ENCODE data around the gene DMBX1. TPM values are rescaled to one million over a fixed set of nuclear protein-coding genes. Genes with fewer than 3 reads are reported as not detected.
A peak's percentile ranks its signal among the peaks of the same experiment; 100 is the strongest.

DMBX1 gene
- total RNA-seq, 6 donors from 2014 or later: not detected

- ATAC-seq (ENCODE audit: low FRiP score in 2 of 2): no peak
- no peaks in the 10 kb centered on the region for H3K27me3 ChIP-seq
Observed at GRCh38 chr1:46515576-46515975, 25.9 kb downstream of the DMBX1 start.

DNA sequence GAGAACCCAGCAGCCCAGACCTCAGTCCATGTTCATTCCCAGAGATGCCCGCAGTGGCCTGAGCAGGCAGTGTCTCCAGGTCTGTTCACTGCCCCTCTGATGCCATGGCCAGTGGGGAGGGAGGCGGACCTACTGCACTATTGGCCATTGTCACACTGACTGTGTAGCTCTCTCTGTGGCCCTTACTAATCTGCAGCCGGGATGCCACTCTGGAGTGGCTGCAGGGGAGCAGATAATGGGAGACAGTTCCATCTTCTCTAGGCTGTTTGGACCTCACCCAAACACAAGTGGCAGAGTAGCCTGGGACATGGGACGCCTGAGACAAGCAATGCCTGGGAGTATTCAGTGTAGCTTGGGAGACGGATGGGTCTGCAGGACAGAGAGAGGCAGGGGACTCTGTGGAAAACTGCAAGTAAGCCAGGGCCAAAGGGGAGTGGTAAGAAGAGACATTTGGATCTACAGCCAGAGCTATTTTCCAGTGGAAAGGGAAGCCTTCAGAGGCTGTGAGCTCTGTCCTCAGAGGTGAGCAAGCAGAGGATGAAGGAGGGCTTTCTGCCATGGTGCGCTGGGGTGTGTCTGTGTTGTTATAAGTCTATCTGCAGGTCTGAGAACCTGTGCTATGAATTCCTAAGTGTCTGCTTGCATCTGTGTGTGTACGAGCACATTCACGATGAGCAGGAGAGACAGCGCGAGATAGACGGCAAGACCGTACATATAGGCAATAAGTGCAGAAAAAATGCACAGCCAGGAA lies 26.7 kb downstream of the DMBX1 start:
- Histone ChIP-seq H3K4me1 (peaks cover 0 to 5% (median 0%) of the 10 kb centered on the region in 4 donors), H3K4me3 (no peak overlapping the region), H3K27me3 (no peaks in the 10 kb centered on the region), H3K27ac (no peak overlapping the region), H3K9me3 (no peaks in the 10 kb centered on the region), H3K36me3 (no peaks in the 10 kb centered on the region)
- TF ChIP-seq EP300 (IDR thresholded peaks at IDR 0.05) (no peak), CTCF (IDR thresholded peaks at IDR 0.05) (no peak), POLR2AphosphoS5 (IDR thresholded peaks at IDR 0.05) (no peak), POLR2A (IDR thresholded peaks at IDR 0.05) (no peak)
- WGBS, 2 donors: 49 to 54% methylated on average over 12 of the region's 12 CpGs
- DNase-seq (no peak), ATAC-seq (ENCODE audit: low FRiP score in 2 of 2) (no peak)

More at GRCh38 chr1:46515576-46515975, 25.9 kb downstream of the DMBX1 start:
- no peak overlapping the region for H3K27ac ChIP-seq
- no peak for DNase-seq
- WGBS, 2 donors: 60 to 98% methylated on average over 4 to 6 of the region's 6 CpGs
- no peaks in the 10 kb centered on the region for H3K9me3 ChIP-seq
- no peak overlapping the region for H3K4me3 ChIP-seq
- TF ChIP-seq CTCF (IDR thresholded peaks at IDR 0.05): no peak
- TF ChIP-seq POLR2AphosphoS5 (IDR thresholded peaks at IDR 0.05): no peak
- no peak for TF ChIP-seq POLR2A (IDR thresholded peaks at IDR 0.05)
- TF ChIP-seq EP300 (IDR thresholded peaks at IDR 0.05): no peak
- no peaks in the 10 kb centered on the region for H3K36me3 ChIP-seq
- H3K4me1 ChIP-seq: peaks cover 0 to 3% (median 0%) of the 10 kb centered on the region in 4 donors

DNA sequence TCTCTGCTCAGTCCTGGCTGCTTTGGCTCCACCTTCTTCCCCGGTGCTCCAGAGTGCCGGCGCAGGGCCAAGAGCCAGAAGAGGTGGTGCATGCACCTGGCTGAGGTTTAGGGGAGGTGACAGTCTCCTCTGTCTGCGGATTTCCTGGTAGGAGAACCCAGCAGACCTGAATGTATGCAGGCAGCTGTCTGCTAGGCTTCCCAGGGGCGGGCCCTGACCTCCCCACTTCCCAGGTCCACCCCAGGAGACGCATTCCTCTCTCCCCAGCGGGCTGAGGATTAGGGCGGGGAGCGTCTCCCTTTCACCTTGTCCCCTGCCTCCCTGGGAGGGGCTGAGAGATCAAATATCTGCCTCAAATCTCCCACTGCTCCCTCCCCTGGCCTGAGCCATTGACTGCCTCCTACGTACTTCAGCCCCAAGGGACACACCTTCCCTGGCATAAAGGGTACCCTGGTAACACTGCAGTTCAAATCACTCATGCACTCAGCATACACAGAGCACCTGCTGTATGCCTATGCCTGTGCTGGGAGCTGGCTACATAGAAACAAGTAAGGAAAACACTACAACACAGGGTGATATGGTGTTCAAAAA lies 27.5 kb downstream of the DMBX1 start:
- H3K27me3 ChIP-seq: no peaks in the 10 kb centered on the region
- peak; percentile 50 to 85 for ATAC-seq (ENCODE audit: low FRiP score in 2 of 2)
- H3K27ac ChIP-seq: peak overlapping the region in 1 of 4 donors; percentile 27
- TF ChIP-seq POLR2A (IDR thresholded peaks at IDR 0.05) (no peak), CTCF (IDR thresholded peaks at IDR 0.05) (no peak), EP300 (IDR thresholded peaks at IDR 0.05) (no peak), POLR2AphosphoS5 (IDR thresholded peaks at IDR 0.05) (no peak)
- no peaks in the 10 kb centered on the region for H3K36me3 ChIP-seq
- peak; percentile 86 to 89 for DNase-seq
- 23 to 31% methylated on average over 5 to 10 of the region's 10 CpGs for WGBS, 2 donors
- H3K4me1 ChIP-seq: peaks cover 0 to 12% (median 4%) of the 10 kb centered on the region in 4 donors
- no peak overlapping the region for H3K4me3 ChIP-seq
- no peaks in the 10 kb centered on the region for H3K9me3 ChIP-seq

- DNase-seq (no peak), ATAC-seq (ENCODE audit: low FRiP score in 2 of 2) (no peak)
- no peak for TF ChIP-seq CTCF (IDR thresholded peaks at IDR 0.05)
- no peak for TF ChIP-seq POLR2AphosphoS5 (IDR thresholded peaks at IDR 0.05)
- no peak for TF ChIP-seq POLR2A (IDR thresholded peaks at IDR 0.05)
- TF ChIP-seq EP300 (IDR thresholded peaks at IDR 0.05): no peak
- Histone ChIP-seq H3K4me3 (no peak overlapping the region), H3K4me1 (peaks cover 4 to 21% (median 13%) of the 10 kb centered on the region in 4 donors), H3K27me3 (no peaks in the 10 kb centered on the region), H3K9me3 (no peaks in the 10 kb centered on the region), H3K36me3 (no peaks in the 10 kb centered on the region), H3K27ac (no peak overlapping the region)
- 50 to 80% methylated on average over 4 of the region's 4 CpGs for WGBS, 2 donors
Observed at GRCh38 chr1:46517932-46518498, 28.4 kb downstream of the DMBX1 start.
